Measurements from ENCODE around the gene ITPRID2. TPM values are rescaled to one million over a fixed set of nuclear protein-coding genes. Genes with fewer than 3 reads are reported as not detected.
A peak's percentile ranks its signal among the peaks of the same experiment; 100 is the strongest.

Gene ITPRID2
- polyA plus RNA-seq, 1 donor from 2014 or later = 3.7 TPM

- Mint-ChIP-seq H3K36me3 (no peaks in the 10 kb centered on the region), H3K4me3 (no peak overlapping the region), H3K27me3 (no peaks in the 10 kb centered on the region), H3K4me1 (no peaks in the 10 kb centered on the region), H3K27ac (no peak overlapping the region), H3K9me3 (no peaks in the 10 kb centered on the region)
These were observed 30.2 kb upstream of the ITPRID2 start for GRCh38 chr2:181861379-181861778.

- Mint-ChIP-seq H3K27ac (no peak overlapping the region), H3K4me1 (no peaks in the 10 kb centered on the region), H3K4me3 (no peak overlapping the region), H3K27me3 (no peaks in the 10 kb centered on the region), H3K9me3 (no peaks in the 10 kb centered on the region), H3K36me3 (no peaks in the 10 kb centered on the region)
These were observed 28.8 kb upstream of the ITPRID2 start for GRCh38 chr2:181862583-181863281.

- Mint-ChIP-seq H3K27me3 (peaks cover 1% of the 10 kb centered on the region), H3K4me3 (no peak overlapping the region), H3K4me1 (no peaks in the 10 kb centered on the region), H3K36me3 (no peaks in the 10 kb centered on the region), H3K27ac (no peak overlapping the region), H3K9me3 (no peaks in the 10 kb centered on the region)
These were observed 19.4 kb upstream of the ITPRID2 start for GRCh38 chr2:181872178-181872577.

GRCh38 chr2:181876614-181877063, 14.9 kb upstream of the ITPRID2 start:
- Mint-ChIP-seq H3K9me3 (no peaks in the 10 kb centered on the region), H3K27me3 (peaks cover 3% of the 10 kb centered on the region), H3K27ac (no peak overlapping the region), H3K4me3 (no peak overlapping the region), H3K4me1 (no peaks in the 10 kb centered on the region), H3K36me3 (no peaks in the 10 kb centered on the region)

- H3K36me3 Mint-ChIP-seq = no peaks in the 10 kb centered on the region
- H3K27me3 Mint-ChIP-seq = peaks cover 3% of the 10 kb centered on the region
- H3K4me1 Mint-ChIP-seq = no peaks in the 10 kb centered on the region
- H3K4me3 Mint-ChIP-seq = no peak overlapping the region
- H3K27ac Mint-ChIP-seq = no peak overlapping the region
- no peaks in the 10 kb centered on the region for H3K9me3 Mint-ChIP-seq
These were observed 14.3 kb upstream of the ITPRID2 start for GRCh38 chr2:181877181-181877664.

- no peaks in the 10 kb centered on the region for H3K9me3 Mint-ChIP-seq
- no peaks in the 10 kb centered on the region for H3K4me1 Mint-ChIP-seq
- peaks cover 3% of the 10 kb centered on the region for H3K27me3 Mint-ChIP-seq
These were observed 13.1 kb upstream of the ITPRID2 start for GRCh38 chr2:181878448-181878847.

GRCh38 chr2:181879295-181879694, 12.2 kb upstream of the ITPRID2 start:
- H3K4me1 Mint-ChIP-seq = no peaks in the 10 kb centered on the region
- H3K4me3 Mint-ChIP-seq = no peak overlapping the region
- peaks cover 6% of the 10 kb centered on the region for H3K27me3 Mint-ChIP-seq
- no peak overlapping the region for H3K27ac Mint-ChIP-seq
- H3K9me3 Mint-ChIP-seq = no peaks in the 10 kb centered on the region
- H3K36me3 Mint-ChIP-seq = peaks cover 2% of the 10 kb centered on the region

More at GRCh38 chr2:181878448-181878847, 13.1 kb upstream of the ITPRID2 start:
- Mint-ChIP-seq H3K4me3 (no peak overlapping the region), H3K27ac (no peak overlapping the region), H3K36me3 (peaks cover 2% of the 10 kb centered on the region)

GRCh38 chr2:181882246-181883020, 9.1 kb upstream of the ITPRID2 start:
- Mint-ChIP-seq H3K36me3 (peaks cover 2% of the 10 kb centered on the region), H3K4me1 (no peaks in the 10 kb centered on the region), H3K4me3 (no peak overlapping the region), H3K27ac (no peak overlapping the region), H3K9me3 (no peaks in the 10 kb centered on the region), H3K27me3 (peaks cover 12% of the 10 kb centered on the region)

- Mint-ChIP-seq H3K27me3 (peaks cover 12% of the 10 kb centered on the region), H3K4me3 (no peak overlapping the region), H3K36me3 (peaks cover 2% of the 10 kb centered on the region), H3K4me1 (no peaks in the 10 kb centered on the region), H3K27ac (no peak overlapping the region), H3K9me3 (no peaks in the 10 kb centered on the region)
These were observed 6.9 kb upstream of the ITPRID2 start for GRCh38 chr2:181884601-181885000.

- H3K27me3 Mint-ChIP-seq = peaks cover 12% of the 10 kb centered on the region
- no peaks in the 10 kb centered on the region for H3K9me3 Mint-ChIP-seq
- no peak overlapping the region for H3K4me3 Mint-ChIP-seq
- no peaks in the 10 kb centered on the region for H3K4me1 Mint-ChIP-seq
- H3K36me3 Mint-ChIP-seq = peaks cover 2% of the 10 kb centered on the region
- H3K27ac Mint-ChIP-seq = no peak overlapping the region
These were observed 6.4 kb upstream of the ITPRID2 start for GRCh38 chr2:181885096-181885495.

- Mint-ChIP-seq H3K4me3 (no peak overlapping the region), H3K9me3 (no peaks in the 10 kb centered on the region), H3K27me3 (peaks cover 12% of the 10 kb centered on the region), H3K36me3 (peaks cover 2% of the 10 kb centered on the region), H3K4me1 (peaks cover 2% of the 10 kb centered on the region in 3 donors), H3K27ac (no peak overlapping the region)
These were observed 5.3 kb upstream of the ITPRID2 start for GRCh38 chr2:181886192-181886591.

- H3K9me3 Mint-ChIP-seq = no peaks in the 10 kb centered on the region
These were observed 4.5 kb upstream of the ITPRID2 start for GRCh38 chr2:181887045-181887444.

GRCh38 chr2:181889776-181890175, 1.8 kb upstream of the ITPRID2 start:
- Mint-ChIP-seq H3K36me3 (no peaks in the 10 kb centered on the region), H3K27ac (no peak overlapping the region), H3K4me3 (peak overlapping the region in 3 of 4 donors; percentile 13 to 86 (median 67)), H3K9me3 (no peaks in the 10 kb centered on the region), H3K27me3 (peaks cover 7% of the 10 kb centered on the region), H3K4me1 (peaks cover 18 to 25% (median 21%) of the 10 kb centered on the region in 3 donors)

More at GRCh38 chr2:181887045-181887444, 4.5 kb upstream of the ITPRID2 start:
- Mint-ChIP-seq H3K4me1 (peaks cover 3 to 4% (median 4%) of the 10 kb centered on the region in 3 donors), H3K27ac (no peak overlapping the region), H3K4me3 (no peak overlapping the region), H3K36me3 (peaks cover 2% of the 10 kb centered on the region), H3K27me3 (peaks cover 11% of the 10 kb centered on the region)

- H3K9me3 Mint-ChIP-seq = no peaks in the 10 kb centered on the region
- no peak overlapping the region for H3K27ac Mint-ChIP-seq
- peaks cover 18 to 25% (median 21%) of the 10 kb centered on the region in 3 donors for H3K4me1 Mint-ChIP-seq
- peak overlapping the region in 3 of 4 donors; percentile 13 to 86 (median 19) for H3K4me3 Mint-ChIP-seq
- H3K27me3 Mint-ChIP-seq = peaks cover 7% of the 10 kb centered on the region
- no peaks in the 10 kb centered on the region for H3K36me3 Mint-ChIP-seq
These were observed 1.3 kb upstream of the ITPRID2 start for GRCh38 chr2:181890271-181890670.

- peaks cover 3% of the 10 kb centered on the region for H3K27me3 Mint-ChIP-seq
- H3K27ac Mint-ChIP-seq = peak overlapping the region; percentile 3 to 76 (median 30)
- H3K4me1 Mint-ChIP-seq = peaks cover 18 to 30% (median 27%) of the 10 kb centered on the region in 3 donors
- peaks cover 1% of the 10 kb centered on the region for H3K36me3 Mint-ChIP-seq
- H3K9me3 Mint-ChIP-seq = no peaks in the 10 kb centered on the region
- peak overlapping the region; percentile 85 to 97 (median 91) for H3K4me3 Mint-ChIP-seq
These were observed 652 bp downstream of the ITPRID2 start for GRCh38 chr2:181891966-181892798.
